HepG2 (cell line): ENCODE data around the gene ABCE1. TPM values are rescaled to one million over a fixed set of nuclear protein-coding genes. Genes with fewer than 3 reads are reported as not detected.

ENCODE experiments used
- polyA plus RNA-seq, 8 experiments: library from polyadenylated mRNA; depleted of rRNA in 3 of 8; stranded (reverse) in 7 of 8; unstranded in 1 of 8; fragments of >200 nt; fragmentation: Illumina TruSeq in 4 of 8; extraction: Trizol in 4 of 8; gene quantifications; 2 replicates each; pipeline versions ENCODE4 v1.2.1 to v1.2.3, GENCODE V29; 2011 to 2016; ENCODE audit warnings: low read depth in 4 of 8, missing spikeins in 1 of 8, mixed read lengths in 1 of 8; ENCODE audit not compliant: insufficient read depth in 1 of 8
- small RNA-seq, 3 experiments: library from RNA; depleted of rRNA; stranded (forward); fragments of <200 nt; gene quantifications; one replicate each; pipeline ENCODE3, GENCODE V24; 2012; ENCODE audit warnings: low read depth in 2 of 3, low replicate concordance in 1 of 3; ENCODE audit not compliant: insufficient read length in 3 of 3, insufficient read depth in 2 of 3
- total RNA-seq, 5 experiments: library from RNA; depleted of rRNA; stranded (reverse); fragments of >200 nt; fragmentation: Illumina TruSeq; extraction: Trizol; gene quantifications; 2 replicates each; pipeline ENCODE4 v1.2.3, GENCODE V29; 2016; ENCODE audit warnings: low read depth in 1 of 5

Gene ABCE1
- total and polyA plus RNA-seq, 2 of the 13 experiments (the other 11 are each of a cell fraction or from before 2014, with no cell fraction given), result 50.8 to 139 TPM

Small RNA genes lying within 50 kb of the gene (small RNA-seq; reads per million reads assigned to genes)
- 0 reads per million in 3 experiments for gene RF00019

Other genes starting within 250 kb of the ABCE1 start
- 32.7 and 37.8 TPM in 2 replicates for gene ANAPC10, start 115 bp upstream of the ABCE1 start, total RNA-seq (2016; rRNA removed; fragmentation: Illumina TruSeq; extraction: Trizol)
- gene ANAPC10, start 115 bp upstream of the ABCE1 start, polyA plus RNA-seq (2011; rRNA removed), result 16.8 and 21.9 TPM in 2 replicates
- gene OTUD4, start 82.3 kb downstream of the ABCE1 start, total RNA-seq (2016; rRNA removed; fragmentation: Illumina TruSeq; extraction: Trizol), result 16.1 and 21.1 TPM in 2 replicates
- 14.7 and 18.0 TPM in 2 replicates for gene OTUD4, start 82.3 kb downstream of the ABCE1 start, polyA plus RNA-seq (2011; rRNA removed)